ENCODE data around the gene YPEL1. TPM values are rescaled to one million over a fixed set of nuclear protein-coding genes. Genes with fewer than 3 reads are reported as not detected.
A peak's percentile ranks its signal among the peaks of the same experiment; 100 is the strongest.
"Not testable (repeated sequence)": the region's sequence is repeated elsewhere in the genome, so short reads cannot be mapped to it uniquely, and the experiment has no call there.

Gene YPEL1
- total RNA-seq, 2 donors from 2014 or later = 1.6 to 3.4 TPM

GRCh38 chr22:21758091-21758864 is 22.7 kb upstream of the YPEL1 start:
- no peak for ATAC-seq
- intact Hi-C loops (cut with DNase I, micrococcal nuclease) = no loop called here
- no peak for DNase-seq

- intact Hi-C loops (cut with DNase I, micrococcal nuclease) = no loop called here
- DNase-seq (no peak), ATAC-seq (no peak)
These were observed 20.3 kb upstream of the YPEL1 start for GRCh38 chr22:21755851-21756284.

DNA sequence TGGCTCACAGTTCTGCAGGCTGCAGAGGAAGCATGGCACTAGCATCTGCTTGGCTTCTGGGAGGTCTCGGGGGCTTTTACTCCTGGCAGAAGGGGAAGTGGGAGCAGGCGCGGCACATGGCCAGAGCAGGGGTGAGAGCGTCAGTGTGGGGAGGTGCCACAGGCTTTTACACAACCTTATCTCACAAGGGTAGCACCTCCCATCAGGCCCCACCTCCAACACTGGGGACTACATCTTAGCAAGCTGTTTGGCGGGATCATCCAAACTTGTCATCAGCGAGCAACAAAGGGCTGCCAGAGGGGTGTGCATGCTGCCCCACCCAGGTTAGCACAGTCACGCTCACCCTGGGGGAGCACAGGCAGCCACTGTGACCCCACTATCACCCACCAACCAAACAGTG is 18.9 kb upstream of the YPEL1 start:
- DNase-seq (peak; percentile 40), ATAC-seq (peak; percentile 73)
- intact Hi-C loops (cut with DNase I, micrococcal nuclease) = no loop called here

DNA sequence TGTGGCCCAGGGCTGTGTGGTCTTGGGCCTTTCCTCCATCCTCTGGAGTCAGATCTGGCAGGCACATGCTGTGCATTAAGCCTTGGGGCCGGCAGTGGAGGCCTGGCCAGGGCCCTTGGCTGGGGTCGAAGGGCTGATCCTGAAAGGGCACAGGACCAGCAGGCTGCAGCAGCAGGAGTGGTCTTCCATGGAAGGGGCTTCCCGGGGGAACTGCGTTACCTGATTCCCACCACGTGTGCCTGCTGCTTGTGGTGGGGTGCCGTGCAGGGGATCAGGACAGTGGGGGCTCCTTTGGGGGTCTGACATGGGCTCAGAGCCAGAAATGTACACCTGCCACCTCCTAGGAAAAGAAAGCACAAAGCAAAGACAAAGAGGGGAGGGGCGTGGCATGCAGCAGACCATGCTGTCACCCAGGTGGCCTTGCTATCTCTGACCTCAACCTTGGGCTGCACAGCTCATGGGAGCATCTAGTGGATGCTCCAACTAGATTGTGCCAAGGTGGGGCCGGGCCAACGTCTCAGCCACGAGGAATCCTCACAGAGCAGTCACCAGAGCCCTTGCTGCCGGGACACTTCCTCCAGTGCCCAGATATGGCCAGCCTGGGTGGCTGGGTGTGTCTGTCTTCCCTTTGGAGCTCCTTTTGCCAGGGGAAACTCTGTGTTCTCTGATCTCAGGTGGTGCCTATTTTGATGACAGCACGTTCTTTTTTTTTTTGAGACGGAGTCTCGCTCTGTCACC is 17.9 kb upstream of the YPEL1 start:
- intact Hi-C loops (cut with DNase I, micrococcal nuclease) = no loop called here
- ATAC-seq (peak; percentile 50), DNase-seq (no peak)

DNA sequence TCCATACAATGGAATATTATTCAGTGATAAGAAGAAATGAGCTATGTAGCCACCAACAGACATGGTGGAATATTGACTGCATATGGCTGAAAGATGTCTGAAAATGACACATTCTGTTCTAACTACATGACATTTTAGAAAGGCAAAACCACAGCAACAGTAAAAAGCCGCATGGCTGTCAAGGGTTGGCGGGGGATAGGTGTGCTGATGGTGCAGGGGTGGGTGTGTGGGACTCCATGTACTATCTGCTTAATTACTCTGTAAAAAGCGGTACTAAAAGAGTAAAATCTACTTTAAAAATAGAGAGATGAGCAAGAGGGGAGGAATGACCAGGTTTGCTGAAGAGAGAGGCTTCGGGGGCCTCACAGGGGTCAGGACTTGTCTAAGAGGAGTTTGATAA is 16.7 kb upstream of the YPEL1 start:
- no peak for DNase-seq
- intact Hi-C loops (cut with DNase I, micrococcal nuclease) = no loop called here
- ATAC-seq = no peak

DNA sequence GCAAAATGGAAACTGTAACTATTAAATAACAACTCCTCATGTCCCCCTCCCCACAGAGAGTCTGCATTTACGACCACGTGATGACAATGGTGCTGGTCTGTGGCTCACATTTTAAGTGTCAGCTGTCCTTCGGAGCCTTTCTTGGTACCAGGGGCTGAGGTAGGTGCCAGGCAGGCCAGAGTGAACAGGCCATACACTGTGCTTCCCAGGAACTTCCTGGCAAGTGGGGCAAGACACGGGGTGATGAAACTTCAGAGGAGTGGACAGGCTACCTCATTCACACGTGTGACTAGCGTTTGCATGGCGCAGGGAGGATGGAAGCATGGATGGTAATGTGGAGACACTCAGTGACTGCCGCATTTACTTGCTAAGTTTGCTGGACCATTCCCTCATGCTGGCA is 10.4 kb upstream of the YPEL1 start:
- ATAC-seq = no peak
- intact Hi-C loops (cut with DNase I, micrococcal nuclease) = no loop called here
- no peak for DNase-seq

- DNase-seq; intact Hi-C loops (cut with DNase I, micrococcal nuclease); ATAC-seq: not testable (repeated sequence)
These were observed 9.3 kb upstream of the YPEL1 start for GRCh38 chr22:21744917-21745316.

GRCh38 chr22:21741790-21742189 is 6.2 kb upstream of the YPEL1 start:
- no peak for DNase-seq
- ATAC-seq = no peak
- intact Hi-C loops (cut with DNase I, micrococcal nuclease) = no loop called here

DNA sequence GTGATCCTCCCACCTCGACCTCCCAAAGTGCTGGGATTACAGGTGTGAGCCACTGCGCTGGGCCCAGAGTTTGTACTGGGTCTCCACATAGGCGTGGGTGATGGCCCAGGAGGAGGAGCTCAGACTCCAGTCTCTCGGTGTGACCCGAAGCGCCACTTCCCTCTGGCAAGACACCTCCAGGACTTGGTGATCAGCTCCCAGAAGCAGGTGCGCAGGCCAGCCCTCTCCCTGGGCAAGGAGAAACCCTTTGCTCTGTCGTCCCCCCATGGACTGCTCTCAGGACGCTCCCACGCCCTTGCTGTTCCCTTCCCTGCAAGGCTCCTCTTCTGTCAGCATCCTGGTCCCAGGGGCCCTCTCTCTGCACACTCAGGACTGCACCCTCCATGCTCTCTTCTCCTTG is 5.5 kb upstream of the YPEL1 start:
- no peak for ATAC-seq
- no peak for DNase-seq
- intact Hi-C loops (cut with DNase I, micrococcal nuclease) = no loop called here

DNA sequence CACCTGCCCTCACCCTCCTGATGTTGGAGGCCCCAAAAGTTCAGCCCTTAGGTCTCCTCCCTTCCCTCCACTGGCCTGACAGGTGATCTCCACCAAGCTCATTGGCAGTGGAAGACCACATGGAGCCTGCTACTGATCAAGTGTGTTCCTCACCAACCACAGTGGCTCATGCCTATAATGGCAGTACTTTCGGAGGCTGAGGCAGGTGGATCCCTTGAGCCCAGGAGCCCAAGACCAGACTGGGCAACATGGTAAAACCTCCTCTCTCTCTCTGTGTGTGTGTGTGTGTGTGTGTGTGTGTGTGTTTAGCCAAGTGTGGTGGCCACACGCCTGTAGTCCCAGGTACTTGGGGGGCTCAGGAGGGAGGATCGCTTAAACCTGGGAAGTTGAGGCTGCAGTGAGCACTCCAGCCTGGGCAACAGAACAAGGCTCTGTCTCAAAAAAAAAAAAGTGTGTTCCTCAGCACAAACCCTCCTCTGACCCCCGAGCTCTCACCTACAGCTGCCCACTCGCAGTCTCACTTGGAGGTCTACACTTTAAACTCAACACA is 4.3 kb upstream of the YPEL1 start:
- intact Hi-C loops (cut with DNase I, micrococcal nuclease) = no loop called here
- ATAC-seq (no peak), DNase-seq (no peak)

DNA sequence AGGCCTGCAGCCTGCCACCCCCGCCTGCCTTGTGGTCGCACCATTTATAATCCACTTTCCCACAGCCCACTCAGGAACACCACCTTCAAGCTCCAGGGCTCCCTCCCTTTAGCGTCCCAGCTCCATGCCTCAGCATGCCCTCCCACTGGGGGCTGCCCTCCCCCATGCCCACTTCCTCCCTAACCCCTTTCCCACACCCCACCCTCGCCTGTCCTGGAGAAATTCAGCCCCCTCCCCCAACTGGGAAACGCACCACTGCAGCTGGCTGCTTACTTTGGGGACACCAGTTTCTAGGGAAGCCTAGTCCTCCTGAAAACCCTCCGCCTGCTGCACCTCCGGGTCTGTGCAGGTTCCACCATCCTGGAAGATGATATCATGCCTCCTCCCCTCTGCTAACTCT is 3.4 kb upstream of the YPEL1 start:
- ATAC-seq (no peak), DNase-seq (no peak)
- intact Hi-C loops (cut with DNase I, micrococcal nuclease) = no loop called here

DNA sequence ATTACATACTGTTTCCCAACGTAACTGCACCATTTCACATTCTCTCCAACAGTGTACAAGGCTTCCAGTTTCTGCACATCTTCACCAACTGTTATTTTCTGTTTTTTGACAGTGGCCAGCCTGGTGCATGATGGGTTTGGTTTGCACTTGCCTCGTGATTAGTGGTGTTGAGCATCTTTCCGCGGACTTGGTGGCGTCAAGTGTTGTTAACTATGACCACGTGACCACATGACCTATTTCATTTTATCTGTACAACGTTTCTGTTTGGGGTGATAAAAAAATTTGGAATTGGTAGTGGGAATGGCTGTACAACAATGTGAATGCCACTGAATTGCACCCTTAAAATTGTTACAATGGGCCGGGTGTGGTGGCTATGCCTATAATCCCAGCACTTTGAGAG is 2.5 kb upstream of the YPEL1 start:
- no peak for ATAC-seq
- no peak for DNase-seq
- intact Hi-C loops (cut with DNase I, micrococcal nuclease) = no loop called here

GRCh38 chr22:21736948-21737347 is 1.4 kb upstream of the YPEL1 start:
- ATAC-seq (no peak), DNase-seq (no peak)
- intact Hi-C loops (cut with DNase I, micrococcal nuclease) = no loop called here

DNA sequence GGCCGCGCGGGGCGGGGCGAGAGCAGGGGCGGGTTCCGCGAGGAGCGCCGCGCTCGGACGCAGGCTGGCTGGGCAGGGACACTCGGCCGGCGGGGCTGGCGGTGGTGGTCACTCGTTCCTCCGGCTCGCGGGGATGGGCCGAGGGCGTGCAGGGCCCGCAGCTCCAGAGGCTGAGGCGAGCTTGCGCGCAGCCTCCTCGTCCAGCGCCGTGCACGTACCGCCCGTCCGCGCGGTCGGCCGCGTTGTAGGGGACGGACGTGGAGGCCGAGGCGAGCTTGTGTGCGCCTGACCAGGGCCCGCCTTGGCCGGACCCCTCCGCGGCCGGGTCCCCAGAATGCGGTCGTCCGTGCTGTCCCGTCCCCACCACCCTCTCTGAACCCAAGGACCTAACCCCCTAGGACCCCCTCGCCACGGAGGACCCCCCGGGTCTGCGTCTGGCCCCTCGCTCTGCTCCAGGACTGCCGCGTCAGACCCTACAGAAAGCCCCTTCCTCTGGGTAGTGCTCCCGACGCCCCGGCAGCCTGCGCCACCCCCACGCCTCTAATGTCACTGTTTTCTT is 569 bp upstream of the YPEL1 start:
- DNase-seq (no peak), ATAC-seq (peak; percentile 22)
- intact Hi-C loops (cut with DNase I, micrococcal nuclease) = no loop called here

GRCh38 chr22:21734540-21735199 is 924 bp downstream of the YPEL1 start:
- DNase-seq = no peak
- no peak for ATAC-seq
- intact Hi-C loops (cut with DNase I, micrococcal nuclease) = no loop called here

- DNase-seq (no peak), ATAC-seq (no peak)
- intact Hi-C loops (cut with DNase I, micrococcal nuclease) = no loop called here
These were observed 4.1 kb downstream of the YPEL1 start for GRCh38 chr22:21731503-21731902.

- intact Hi-C loops (cut with DNase I, micrococcal nuclease) = no loop called here
- ATAC-seq (no peak), DNase-seq (no peak)
These were observed 4.9 kb downstream of the YPEL1 start for GRCh38 chr22:21730535-21731308.

DNA sequence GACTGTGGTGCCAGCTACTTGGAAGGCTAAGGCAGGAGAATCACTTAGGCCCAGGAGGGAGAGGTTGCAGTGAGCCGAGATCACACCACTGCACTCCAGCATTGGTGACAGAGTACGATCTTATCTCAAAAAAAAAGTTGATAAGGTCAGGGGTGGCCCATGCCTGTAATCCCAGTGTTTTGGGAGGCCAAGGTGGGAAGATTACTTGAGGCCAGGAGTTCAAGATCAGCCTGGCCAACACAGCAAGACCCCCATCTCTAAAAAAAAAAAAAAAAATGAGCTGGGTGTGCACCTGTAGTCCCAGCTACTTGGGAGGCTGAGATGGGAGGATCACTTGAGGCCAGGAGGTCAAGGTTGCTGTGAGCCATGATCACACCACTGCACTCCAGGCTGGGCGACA is 6.4 kb downstream of the YPEL1 start:
- ATAC-seq; DNase-seq; intact Hi-C loops (cut with DNase I, micrococcal nuclease): not testable (repeated sequence)

- intact Hi-C loops (cut with DNase I, micrococcal nuclease) = no loop called here
- DNase-seq (no peak), ATAC-seq (no peak)
These were observed 7.3 kb downstream of the YPEL1 start for GRCh38 chr22:21728270-21728669.

Data from left colon (tissue), 2 donors.